HepG2 (cell line): ENCODE data around the gene KCND3.

Experiments used
- CTCF ChIP-seq: sonication (generic); formaldehyde crosslinking; IDR thresholded peaks from 2 replicates; pipeline ENCODE4 v1.5.0; 2020; ENCODE audit warnings: mild to moderate bottlenecking, missing genetic modification reagents, moderate library complexity
- EZH2 ChIP-seq: conservative IDR thresholded peaks from 2 replicates; pipeline ENCODE4 v1.6.1; 2012; ENCODE audit warnings: mild to moderate bottlenecking, low read depth, low read length, moderate library complexity
- ZSCAN29 ChIP-seq: sonication (generic); formaldehyde crosslinking; conservative IDR thresholded peaks from 2 replicates; pipeline ENCODE4 v1.4.0; 2020; ENCODE audit warnings: mild to moderate bottlenecking, missing genetic modification reagents

- TF ChIP-seq CTCF (no peak), ZSCAN29 (CRISPR knock-in tag) (no peak), EZH2 (no peak)
Measured at GRCh38 chr1:111723091-111723806, 266.2 kb downstream of the KCND3 start.
